K562 (cell line): Measurements from ENCODE around the gene PSMD10. TPM values are rescaled to one million over a fixed set of nuclear protein-coding genes. Genes with fewer than 3 reads are reported as not detected.
A peak's percentile ranks its signal among the peaks of the same experiment; 100 is the strongest.

Experiments used
- ATAC-seq: fragments of 200-7000 bp; cut with Tn5 transposase; 3 replicates; pipeline ENCODE4 v1.9.1; 2020; ENCODE audit warnings: moderate library complexity
- BruUV-seq: library from RNA; stranded (reverse); fragments of 400-500 nt; replicated peaks from 2 replicates; lab custom pipeline; 2021; lab: Mats Ljungman, UMichigan
- CTCF ChIA-PET: fragments of 300-600 bp; formaldehyde crosslinking; extraction: SDS; loops from one replicate; lab custom pipeline; 2021; ENCODE audit warnings: low intra/inter-chr PET ratio; lab: Yijun Ruan, JAX
- POLR2A ChIA-PET: fragments of 300-600, 350-650 bp; sonication (Branson Sonifier 250); formaldehyde crosslinking; extraction: SDS; loops from one replicate; lab custom pipeline; 2021; ENCODE audit warnings: antibody characterized with exemption, inconsistent platforms; lab: Yijun Ruan, JAX
- DNase-seq, 4 experiments: peaks; one replicate each; pipeline versions ENCODE4 v3.0.0 to v3.0.0-alpha.2; 2011 to 2018; ENCODE audit warnings: low spot score in 3 of 4, mixed read lengths in 3 of 4; ENCODE audit errors: extremely low read depth in 1 of 4
- FAIRE-seq: peaks from 2 replicates; lab custom pipeline; 2011; peaks lifted over from hg19 to GRCh38; lab: Jason Lieb, UNC
- H2AFZ ChIP-seq: 2 replicates; pipeline ENCODE4 v1.6.0; 2011; ENCODE audit warnings: low read depth, low read length, control low read depth, inconsistent platforms
- H3K27ac ChIP-seq: fragments of 200-600 bp; 3 replicates; pipeline ENCODE4 v1.8.0; 2011; ENCODE audit warnings: low read depth, mild to moderate bottlenecking, control low read depth, inconsistent platforms, low read length, moderate library complexity, mixed read lengths; ENCODE audit errors: extremely low read depth
- H3K27me3 ChIP-seq, 2 experiments: fragments of 300-600 bp in 1 of 2; 2 replicates in 1 of 2; 3 replicates in 1 of 2; pipeline versions ENCODE4 v1.6.0 to v1.8.0; 2011; ENCODE audit warnings: inconsistent platforms in 2 of 2, low read length in 2 of 2, mild to moderate bottlenecking in 1 of 2, mixed read lengths in 1 of 2, moderate library complexity in 1 of 2; ENCODE audit not compliant: control insufficient read depth in 2 of 2, insufficient read depth in 2 of 2
- H3K36me3 ChIP-seq: fragments of 300-600 bp; 3 replicates; pipeline ENCODE4 v1.8.0; 2011; ENCODE audit warnings: mild to moderate bottlenecking, low read length, inconsistent platforms; ENCODE audit not compliant: control insufficient read depth, insufficient read depth
- H3K4me1 ChIP-seq, 2 experiments: fragments of 200-600 bp in 1 of 2; replicated peaks in 1 of 2; 2 replicates in 1 of 2; 3 replicates in 1 of 2; pipeline versions ENCODE4 v1.5.1 to v1.8.0; 2011; ENCODE audit warnings: inconsistent platforms in 2 of 2, low read length in 2 of 2, mild to moderate bottlenecking in 1 of 2, mixed read lengths in 1 of 2, moderate library complexity in 1 of 2; ENCODE audit not compliant: control insufficient read depth in 2 of 2, insufficient read depth in 2 of 2
- H3K4me2 ChIP-seq: 2 replicates; pipeline ENCODE4 v1.6.1; 2011; ENCODE audit warnings: low read length, control low read depth, inconsistent platforms, mixed read lengths; ENCODE audit not compliant: insufficient read depth
- H3K4me3 ChIP-seq: fragments of 200-600 bp; sonication (generic), shearing (Covaris generic); 2 replicates; pipeline ENCODE4 v1.5.1; 2016; ENCODE audit warnings: control low read depth, inconsistent platforms
- H3K79me2 ChIP-seq: fragments of 200-600 bp; 3 replicates; pipeline ENCODE4 v1.8.0; 2011; ENCODE audit warnings: low read length, inconsistent platforms; ENCODE audit not compliant: control insufficient read depth, insufficient read depth
- H3K9ac ChIP-seq, 2 experiments: 2 replicates each; pipeline versions ENCODE4 v1.6.0 to v1.6.1; 2011; ENCODE audit warnings: low read depth in 2 of 2, low read length in 2 of 2, control low read depth in 1 of 2, inconsistent platforms in 1 of 2, mild to moderate bottlenecking in 1 of 2, mixed read lengths in 1 of 2; ENCODE audit not compliant: insufficient read depth in 1 of 2
- H3K9me1 ChIP-seq: one replicate; pipeline ENCODE4 v1.6.0; 2011; ENCODE audit warnings: inconsistent platforms, mild to moderate bottlenecking, low read length, moderate library complexity; ENCODE audit not compliant: control insufficient read depth, insufficient read depth
- H3K9me3 ChIP-seq: replicated peaks from 2 replicates; pipeline ENCODE4 v1.5.1; 2011; ENCODE audit warnings: low read depth, low read length, inconsistent platforms; ENCODE audit not compliant: control insufficient read depth, insufficient read depth
- H4K20me1 ChIP-seq: replicated peaks from 2 replicates; pipeline ENCODE4 v1.6.1; 2011; ENCODE audit warnings: low read length, inconsistent platforms, mixed read lengths; ENCODE audit not compliant: control insufficient read depth, insufficient read depth
- DPF2 ChIP-seq: fragments of 450-650 bp; IDR thresholded peaks from 2 replicates; pipeline ENCODE4 v1.6.1; 2016
- FOSL1 ChIP-seq: fragments of 200-800 bp; sonication (Bioruptor generic); conservative IDR thresholded peaks from 2 replicates; pipeline ENCODE4 v1.6.1; 2016; ENCODE audit warnings: missing genetic modification characterization, missing compliant biosample characterization
- GATAD2A ChIP-seq: fragments of 450-650 bp; IDR thresholded peaks from 2 replicates; pipeline ENCODE4 v1.6.1; 2017
- HDAC8 ChIP-seq: fragments of 450-650 bp; IDR thresholded peaks from 2 replicates; pipeline ENCODE4 v1.6.1; 2016; ENCODE audit warnings: mild to moderate bottlenecking, missing genetic modification characterization, moderate library complexity, missing compliant biosample characterization
- HMG20B ChIP-seq: fragments of 250-450 bp; sonication (Bioruptor Pico); IDR thresholded peaks from 2 replicates; pipeline ENCODE4 v1.5.0; 2021; ENCODE audit warnings: mild to moderate bottlenecking
- KLF6 ChIP-seq: fragments of 250-450 bp; sonication (Bioruptor Pico); IDR thresholded peaks from 2 replicates; pipeline ENCODE4 v1.4.0; 2020; ENCODE audit warnings: mild to moderate bottlenecking, moderate library complexity, borderline replicate concordance
- MCM7 ChIP-seq, 2 experiments: fragments of 450-650 bp; IDR thresholded peaks; 2 replicates each; pipeline ENCODE4 v1.6.1; 2016 to 2018
- SOX6 ChIP-seq: fragments of 450-650 bp; IDR thresholded peaks from 2 replicates; pipeline ENCODE4 v1.6.1; 2014; ENCODE audit warnings: mild to moderate bottlenecking
- TCF3 ChIP-seq: sonication (generic); formaldehyde crosslinking; IDR thresholded peaks from 2 replicates; pipeline ENCODE4 v1.4.0; 2020; ENCODE audit warnings: mild to moderate bottlenecking, missing genetic modification reagents
- ZNF57 ChIP-seq: fragments of 450-650 bp; formaldehyde crosslinking; IDR thresholded peaks from 2 replicates; pipeline ENCODE4 v1.4.0; 2020; ENCODE audit warnings: mild to moderate bottlenecking, moderate library complexity
- WGBS: fragments of 100-300 bp; shearing (Covaris generic); methylation state at CpG from one replicate; pipeline ENCODE4 v1.1.6; 2016; ENCODE audit warnings: low coverage, mixed read lengths; ENCODE audit not compliant: insufficient coverage; ENCODE audit errors: missing lambda C conversion rate; 5-methylcytosine and 5-hydroxymethylcytosine counted together
- in situ Hi-C: fragments of 300-500 bp; cut with MboI; formaldehyde crosslinking; loops from 4 replicates; pipeline ENCODE4 v1.15.0; 2018; ENCODE audit warnings: inconsistent platforms, mixed read lengths
- intact Hi-C: fragments of 100-400 bp; cut with micrococcal nuclease; formaldehyde crosslinking; loops from 2 replicates; pipeline ENCODE4 v1.14.2; 2022
- polyA plus RNA-seq, 8 experiments: library from polyadenylated mRNA; depleted of rRNA in 4 of 8; stranded (reverse) in 5 of 8; unstranded in 3 of 8; fragments of >200 nt; fragmentation: Nextera tagmentation in 2 of 8; fragmentation: Illumina TruSeq in 1 of 8; extraction: Ambion mirVana in 2 of 8; extraction: Trizol in 1 of 8; gene quantifications; 2 replicates each; pipeline versions ENCODE4 v1.2.1 to v1.2.3, GENCODE V29; 2011 to 2014; ENCODE audit warnings: inconsistent platforms in 1 of 8, missing spikeins in 1 of 8
- total RNA-seq, 7 experiments: library from RNA; depleted of rRNA in 6 of 7; stranded (reverse); fragments of >200 nt in 6 of 7; fragmentation: Illumina TruSeq in 2 of 7; extraction: Trizol in 2 of 7; gene quantifications; 2 replicates each; pipeline versions ENCODE4 v1.2.1 to v1.2.3, GENCODE V29; 2011 to 2021; ENCODE audit warnings: low replicate concordance in 1 of 7
- TF ChIP-seq, protein P1 (sequence below): sonication (generic); formaldehyde crosslinking; IDR thresholded peaks from 2 replicates; pipeline ENCODE4 v1.8.0; 2023; ENCODE audit warnings: missing genetic modification reagents, mild to moderate bottlenecking, borderline replicate concordance
- TF ChIP-seq, protein P2 (sequence below), 2 experiments: fragments of 450-650 bp; conservative IDR thresholded peaks; 2 replicates each; pipeline ENCODE4 v1.6.1; 2017; ENCODE audit warnings: mild to moderate bottlenecking in 2 of 2, moderate library complexity in 2 of 2
- TF ChIP-seq, protein P3 (sequence below): fragments of 250-450 bp; sonication (Bioruptor Pico); IDR thresholded peaks from 2 replicates; pipeline ENCODE4 v1.6.1; 2021; ENCODE audit warnings: mild to moderate bottlenecking
- TF ChIP-seq, protein P4 (sequence below), 2 experiments: IDR thresholded peaks; 2 replicates each; pipeline ENCODE4 v1.6.1; 2012; ENCODE audit warnings: improper control_type of control experiment in 2 of 2, low read depth in 2 of 2, low read length in 2 of 2, borderline replicate concordance in 1 of 2

Gene PSMD10
- total and polyA plus RNA-seq, 9 of the 15 experiments (the other 6 are each of a cell fraction or from before 2014, with no cell fraction given): 47.8 to 163 (median 70.4) TPM

DNA sequence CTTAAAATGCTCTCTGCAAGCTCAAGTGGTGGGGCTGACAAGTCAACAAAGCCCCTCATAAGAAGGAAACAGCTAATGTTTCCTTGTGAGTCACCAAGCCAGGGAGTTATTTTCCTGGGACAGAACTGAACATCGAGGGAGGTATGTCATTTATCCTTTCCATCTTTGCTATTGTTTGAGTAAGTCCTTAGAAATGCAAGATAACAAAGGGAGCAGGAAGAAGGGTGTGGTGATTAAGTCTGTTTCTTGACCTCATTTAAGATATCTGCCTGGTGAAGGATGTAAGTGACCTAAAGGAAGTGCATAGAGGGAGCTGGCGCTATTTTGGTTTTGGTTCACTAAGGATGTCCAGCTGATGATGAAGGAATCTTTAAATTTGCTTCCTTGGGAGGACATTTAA lies 40.1 kb upstream of the PSMD10 start:
- FAIRE-seq: no peak
- H4K20me1 ChIP-seq: no peaks in the 10 kb centered on the region
- in situ Hi-C loops (no loop called here), intact Hi-C loops (no loop called here)
- H3K79me2 ChIP-seq: no peaks in the 10 kb centered on the region
- no peaks in the 10 kb centered on the region for H3K9me3 ChIP-seq
- H3K9ac ChIP-seq: no peak overlapping the region
- no peak overlapping the region for H3K4me3 ChIP-seq
- peaks cover 0 to 2% of the 10 kb centered on the region in 2 experiments; a peak in 2 of 5 replicates for H3K4me1 ChIP-seq
- POLR2A ChIA-PET: interaction anchor here (0.6 to 1.2 kb wide), 2 partner anchors 11 to 757 kb away, joined by 3 to 6 read pairs; no protein-coding TSS in a partner anchor
- CTCF ChIA-PET: no interaction called here
- no peaks in the 10 kb centered on the region for H3K9me1 ChIP-seq
- no peak overlapping the region for H3K4me2 ChIP-seq
- WGBS: 0% methylated on average over 2 of the region's 2 CpGs
- DNase-seq: peak in 2 of 4 experiments; percentile 5 to 13
- H3K27me3 ChIP-seq: no peaks in the 10 kb centered on the region
- peaks cover 6% of the 10 kb centered on the region; the same call in 2 of the 3 replicates for H3K36me3 ChIP-seq
- H3K27ac ChIP-seq: no peak overlapping the region
- H2AFZ ChIP-seq: no peak overlapping the region
- no peak for ATAC-seq
- no TSS peak for BruUV-seq
- TF ChIP-seq SOX6: peak; percentile 72
- TF ChIP-seq HMG20B (CRISPR knock-in tag): no peak
- TF ChIP-seq DPF2: 0 out of 2 replicates have a peak, but pooled peaks have one; percentile 20
- TF ChIP-seq FOSL1: peak; percentile 70
- TF ChIP-seq HDAC8 (tag): no peak
- TF ChIP-seq, protein P1, sequence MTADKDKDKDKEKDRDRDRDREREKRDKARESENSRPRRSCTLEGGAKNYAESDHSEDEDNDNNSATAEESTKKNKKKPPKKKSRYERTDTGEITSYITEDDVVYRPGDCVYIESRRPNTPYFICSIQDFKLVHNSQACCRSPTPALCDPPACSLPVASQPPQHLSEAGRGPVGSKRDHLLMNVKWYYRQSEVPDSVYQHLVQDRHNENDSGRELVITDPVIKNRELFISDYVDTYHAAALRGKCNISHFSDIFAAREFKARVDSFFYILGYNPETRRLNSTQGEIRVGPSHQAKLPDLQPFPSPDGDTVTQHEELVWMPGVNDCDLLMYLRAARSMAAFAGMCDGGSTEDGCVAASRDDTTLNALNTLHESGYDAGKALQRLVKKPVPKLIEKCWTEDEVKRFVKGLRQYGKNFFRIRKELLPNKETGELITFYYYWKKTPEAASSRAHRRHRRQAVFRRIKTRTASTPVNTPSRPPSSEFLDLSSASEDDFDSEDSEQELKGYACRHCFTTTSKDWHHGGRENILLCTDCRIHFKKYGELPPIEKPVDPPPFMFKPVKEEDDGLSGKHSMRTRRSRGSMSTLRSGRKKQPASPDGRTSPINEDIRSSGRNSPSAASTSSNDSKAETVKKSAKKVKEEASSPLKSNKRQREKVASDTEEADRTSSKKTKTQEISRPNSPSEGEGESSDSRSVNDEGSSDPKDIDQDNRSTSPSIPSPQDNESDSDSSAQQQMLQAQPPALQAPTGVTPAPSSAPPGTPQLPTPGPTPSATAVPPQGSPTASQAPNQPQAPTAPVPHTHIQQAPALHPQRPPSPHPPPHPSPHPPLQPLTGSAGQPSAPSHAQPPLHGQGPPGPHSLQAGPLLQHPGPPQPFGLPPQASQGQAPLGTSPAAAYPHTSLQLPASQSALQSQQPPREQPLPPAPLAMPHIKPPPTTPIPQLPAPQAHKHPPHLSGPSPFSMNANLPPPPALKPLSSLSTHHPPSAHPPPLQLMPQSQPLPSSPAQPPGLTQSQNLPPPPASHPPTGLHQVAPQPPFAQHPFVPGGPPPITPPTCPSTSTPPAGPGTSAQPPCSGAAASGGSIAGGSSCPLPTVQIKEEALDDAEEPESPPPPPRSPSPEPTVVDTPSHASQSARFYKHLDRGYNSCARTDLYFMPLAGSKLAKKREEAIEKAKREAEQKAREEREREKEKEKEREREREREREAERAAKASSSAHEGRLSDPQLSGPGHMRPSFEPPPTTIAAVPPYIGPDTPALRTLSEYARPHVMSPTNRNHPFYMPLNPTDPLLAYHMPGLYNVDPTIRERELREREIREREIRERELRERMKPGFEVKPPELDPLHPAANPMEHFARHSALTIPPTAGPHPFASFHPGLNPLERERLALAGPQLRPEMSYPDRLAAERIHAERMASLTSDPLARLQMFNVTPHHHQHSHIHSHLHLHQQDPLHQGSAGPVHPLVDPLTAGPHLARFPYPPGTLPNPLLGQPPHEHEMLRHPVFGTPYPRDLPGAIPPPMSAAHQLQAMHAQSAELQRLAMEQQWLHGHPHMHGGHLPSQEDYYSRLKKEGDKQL: no peak
- peak; percentile 21; the same call in 1 of the 2 replicates for TF ChIP-seq TCF3 (CRISPR knock-in tag)
- TF ChIP-seq, protein P2, sequence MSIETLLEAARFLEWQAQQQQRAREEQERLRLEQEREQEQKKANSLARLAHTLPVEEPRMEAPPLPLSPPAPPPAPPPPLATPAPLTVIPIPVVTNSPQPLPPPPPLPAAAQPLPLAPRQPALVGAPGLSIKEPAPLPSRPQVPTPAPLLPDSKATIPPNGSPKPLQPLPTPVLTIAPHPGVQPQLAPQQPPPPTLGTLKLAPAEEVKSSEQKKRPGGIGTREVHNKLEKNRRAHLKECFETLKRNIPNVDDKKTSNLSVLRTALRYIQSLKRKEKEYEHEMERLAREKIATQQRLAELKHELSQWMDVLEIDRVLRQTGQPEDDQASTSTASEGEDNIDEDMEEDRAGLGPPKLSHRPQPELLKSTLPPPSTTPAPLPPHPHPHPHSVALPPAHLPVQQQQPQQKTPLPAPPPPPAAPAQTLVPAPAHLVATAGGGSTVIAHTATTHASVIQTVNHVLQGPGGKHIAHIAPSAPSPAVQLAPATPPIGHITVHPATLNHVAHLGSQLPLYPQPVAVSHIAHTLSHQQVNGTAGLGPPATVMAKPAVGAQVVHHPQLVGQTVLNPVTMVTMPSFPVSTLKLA (conservative IDR thresholded peaks at IDR 0.05): no peak
- no peak for TF ChIP-seq ZNF57 (CRISPR knock-in tag)
- TF ChIP-seq GATAD2A: no peak
- no peak for TF ChIP-seq MCM7 (IDR thresholded peaks at IDR 0.05)
- TF ChIP-seq KLF6 (CRISPR knock-in tag): no peak
- TF ChIP-seq, protein P3, sequence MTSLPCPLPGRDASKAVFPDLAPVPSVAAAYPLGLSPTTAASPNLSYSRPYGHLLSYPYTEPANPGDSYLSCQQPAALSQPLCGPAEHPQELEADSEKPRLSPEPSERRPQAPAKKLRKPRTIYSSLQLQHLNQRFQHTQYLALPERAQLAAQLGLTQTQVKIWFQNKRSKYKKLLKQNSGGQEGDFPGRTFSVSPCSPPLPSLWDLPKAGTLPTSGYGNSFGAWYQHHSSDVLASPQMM (CRISPR knock-in tag): no peak
- TF ChIP-seq, protein P4, sequence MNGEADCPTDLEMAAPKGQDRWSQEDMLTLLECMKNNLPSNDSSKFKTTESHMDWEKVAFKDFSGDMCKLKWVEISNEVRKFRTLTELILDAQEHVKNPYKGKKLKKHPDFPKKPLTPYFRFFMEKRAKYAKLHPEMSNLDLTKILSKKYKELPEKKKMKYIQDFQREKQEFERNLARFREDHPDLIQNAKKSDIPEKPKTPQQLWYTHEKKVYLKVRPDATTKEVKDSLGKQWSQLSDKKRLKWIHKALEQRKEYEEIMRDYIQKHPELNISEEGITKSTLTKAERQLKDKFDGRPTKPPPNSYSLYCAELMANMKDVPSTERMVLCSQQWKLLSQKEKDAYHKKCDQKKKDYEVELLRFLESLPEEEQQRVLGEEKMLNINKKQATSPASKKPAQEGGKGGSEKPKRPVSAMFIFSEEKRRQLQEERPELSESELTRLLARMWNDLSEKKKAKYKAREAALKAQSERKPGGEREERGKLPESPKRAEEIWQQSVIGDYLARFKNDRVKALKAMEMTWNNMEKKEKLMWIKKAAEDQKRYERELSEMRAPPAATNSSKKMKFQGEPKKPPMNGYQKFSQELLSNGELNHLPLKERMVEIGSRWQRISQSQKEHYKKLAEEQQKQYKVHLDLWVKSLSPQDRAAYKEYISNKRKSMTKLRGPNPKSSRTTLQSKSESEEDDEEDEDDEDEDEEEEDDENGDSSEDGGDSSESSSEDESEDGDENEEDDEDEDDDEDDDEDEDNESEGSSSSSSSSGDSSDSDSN (IDR thresholded peaks at IDR 0.05; ENCODE audit: borderline replicate concordance in 1 of 2, low read depth in 2 of 2, low read length in 2 of 2): no peak
